ENCODE results near the gene MEIS2.

MEIS2 gene

DNA sequence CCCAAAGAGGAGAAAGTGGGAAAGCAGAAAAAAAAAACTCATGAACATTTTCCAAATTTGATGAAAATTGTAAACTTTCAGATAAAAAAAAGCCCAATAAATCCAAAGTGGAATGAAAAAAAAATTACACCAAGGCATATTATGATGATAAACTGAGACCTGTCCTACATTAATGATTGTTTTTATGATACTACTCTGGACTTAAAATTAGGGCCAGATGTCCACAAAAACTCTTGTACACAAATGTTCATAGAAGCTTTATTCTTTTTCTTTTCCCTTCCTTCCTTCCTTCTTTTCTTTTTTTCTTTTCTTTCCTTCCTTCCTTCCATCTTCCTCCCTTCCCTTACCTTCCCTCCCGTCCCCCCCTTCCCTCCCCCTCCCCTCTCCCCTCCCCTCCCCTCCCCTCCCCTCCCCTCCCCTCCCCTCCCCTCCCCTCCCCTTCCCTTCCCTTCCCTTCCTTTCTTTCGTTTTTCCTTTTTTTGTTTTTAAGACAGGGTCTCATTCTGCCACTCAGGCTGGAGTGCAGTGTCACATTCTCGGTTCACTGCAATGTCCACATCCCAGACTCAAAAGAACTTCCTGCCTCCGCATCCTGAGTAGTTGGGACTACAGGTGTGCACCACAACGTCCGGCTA lies 243.9 kb downstream of the MEIS2 start:
- no peak for DNase-seq

DNA sequence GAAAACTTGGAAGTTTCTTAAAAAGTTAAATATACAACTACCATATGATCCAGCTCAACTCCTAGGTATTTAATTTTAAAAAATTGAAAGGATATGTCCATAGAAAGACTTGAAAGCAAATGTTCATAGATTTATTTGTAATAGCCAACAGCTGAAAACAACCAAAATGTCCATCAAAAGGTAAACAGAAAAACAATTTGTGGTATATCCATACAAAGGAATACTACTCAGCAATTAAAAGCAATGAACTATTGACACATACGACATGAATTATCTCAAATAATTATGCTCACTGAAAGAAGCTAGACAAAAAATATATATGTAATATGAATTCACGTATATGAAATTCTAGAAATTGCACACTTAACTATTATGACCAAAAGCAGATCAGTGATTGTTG lies 249.5 kb downstream of the MEIS2 start:
- no peak for DNase-seq

DNA sequence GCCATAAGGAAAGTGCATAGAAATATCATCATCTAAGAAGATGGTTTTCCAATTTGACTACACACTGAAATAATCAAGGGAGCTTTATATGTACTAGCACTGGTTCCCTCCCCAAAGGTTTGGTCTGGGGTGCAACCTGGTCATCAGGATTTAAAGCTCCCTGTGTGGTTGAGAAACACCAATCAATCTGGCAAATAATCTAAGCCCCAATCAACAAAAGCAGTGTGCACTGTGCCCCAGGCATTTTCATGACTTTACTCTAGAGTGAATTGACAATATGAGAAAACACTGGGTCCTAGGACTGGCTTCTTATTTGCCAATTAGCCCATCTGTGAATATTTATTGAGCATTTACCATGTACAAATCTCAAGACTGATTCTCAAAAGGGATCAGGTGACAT lies 255.1 kb downstream of the MEIS2 start:
- no peak for DNase-seq

DNA sequence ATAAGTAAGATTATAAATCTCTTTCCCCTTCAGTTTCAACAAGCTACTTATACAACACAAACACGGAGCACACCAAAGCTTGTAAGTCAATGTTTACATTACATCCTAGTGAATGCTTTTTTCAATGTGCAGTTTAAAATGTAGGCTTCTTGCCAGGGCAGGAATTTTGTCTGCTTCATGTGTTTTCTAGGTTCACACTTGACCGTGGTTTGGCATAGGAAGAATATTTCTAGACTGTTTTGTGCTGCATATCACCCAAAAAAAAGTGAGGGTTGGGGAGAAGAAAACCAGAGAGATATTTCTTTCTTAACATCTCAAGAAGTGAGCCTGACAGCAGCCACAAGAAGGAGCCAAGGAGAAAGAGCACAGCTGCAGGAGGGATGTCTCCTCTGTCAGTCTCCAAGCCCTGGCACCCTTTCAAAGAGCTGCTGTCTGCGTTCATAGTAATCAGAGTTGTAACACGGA lies 255.8 kb downstream of the MEIS2 start:
- no peak for DNase-seq

DNA sequence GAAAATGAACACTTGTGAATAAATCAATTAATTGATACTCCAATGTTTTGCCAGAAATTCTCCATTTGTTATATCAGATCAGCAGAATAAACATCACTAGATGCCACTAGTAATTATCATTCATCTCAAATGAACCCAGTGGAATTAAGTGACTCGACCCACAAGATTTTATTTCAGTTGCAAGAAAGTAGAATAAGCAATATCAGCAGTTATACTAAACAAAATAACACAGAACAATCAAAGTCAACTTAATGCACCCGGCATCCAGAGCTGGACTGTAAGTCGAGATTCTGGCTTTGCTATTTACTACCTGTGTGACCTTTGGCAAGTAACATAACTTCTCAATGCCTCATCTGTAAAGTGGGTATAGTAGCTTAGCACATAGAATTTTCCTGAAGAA lies 256.5 kb downstream of the MEIS2 start:
- no peak for DNase-seq

DNA sequence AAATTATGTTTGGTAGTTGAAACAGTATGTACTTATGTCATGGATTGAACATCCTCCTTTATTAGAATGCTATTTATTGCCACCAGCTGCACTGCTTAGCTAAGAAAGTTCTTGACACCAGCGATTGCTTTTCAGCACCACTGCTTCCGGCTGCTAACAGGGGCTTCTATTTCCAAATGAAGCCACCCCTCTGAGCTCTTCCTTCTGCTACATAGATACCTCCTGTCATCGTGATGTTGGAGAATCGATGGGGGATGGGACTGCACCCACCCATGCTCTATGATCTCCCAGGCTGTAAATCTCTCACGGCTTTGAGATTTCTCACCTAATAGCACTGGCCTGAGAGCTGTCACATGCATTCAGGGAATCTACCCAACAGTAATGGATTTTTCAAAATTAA lies 259.2 kb downstream of the MEIS2 start:
- no peak for DNase-seq
